GM12878 (cell line): ENCODE results near the gene DPP9. TPM values are rescaled to one million over a fixed set of nuclear protein-coding genes. Genes with fewer than 3 reads are reported as not detected.

Experiments used
- ATAC-seq: fragments of 200-7000 bp; cut with Tn5 transposase; 3 replicates; pipeline ENCODE4 v1.9.1; 2020; ENCODE audit warnings: mild to moderate bottlenecking, moderate library complexity
- BruUV-seq: library from RNA; stranded (reverse); fragments of 400-500 nt; replicated peaks from 2 replicates; lab custom pipeline; 2021; lab: Mats Ljungman, UMichigan
- CTCF ChIA-PET: fragments of 300-600 bp; sonication (Branson Sonifier 250); formaldehyde crosslinking; extraction: SDS; loops from one replicate; lab custom pipeline; 2021; ENCODE audit warnings: inconsistent platforms; lab: Yijun Ruan, JAX
- POLR2A ChIA-PET: fragments of 350-600 bp; formaldehyde crosslinking; extraction: SDS; loops from one replicate; lab custom pipeline; 2021; ENCODE audit warnings: inconsistent platforms; lab: Charles Lee
- RAD21 ChIA-PET: fragments of 300-600 bp; sonication (Branson Sonifier 250); formaldehyde crosslinking; loops from one replicate; lab custom pipeline; 2023; ENCODE audit warnings: antibody characterized with exemption; ENCODE audit not compliant: unreplicated experiment; lab: Charles Lee
- SMC1A ChIA-PET: fragments of 300-600 bp; sonication (Branson Sonifier 250); formaldehyde crosslinking; loops from one replicate; lab custom pipeline; 2023; ENCODE audit not compliant: unreplicated experiment, uncharacterized antibody; lab: Charles Lee
- DNase-seq: peaks from one replicate; pipeline ENCODE4 v3.0.0-alpha.2; 2011; ENCODE audit warnings: low read depth, low spot score
- FAIRE-seq: peaks from 3 replicates; lab custom pipeline; 2011; peaks lifted over from hg19 to GRCh38; lab: Jason Lieb, UNC
- H2AFZ ChIP-seq: 2 replicates; pipeline ENCODE4 v1.6.0; 2011; ENCODE audit warnings: low read depth, low read length, control low read depth; ENCODE audit not compliant: control insufficient read depth
- H3K27ac ChIP-seq: 2 replicates; pipeline ENCODE4 v1.5.1; 2011; ENCODE audit warnings: control low read depth; ENCODE audit not compliant: control insufficient read depth, insufficient read depth
- H3K27me3 ChIP-seq, 2 experiments: replicated peaks in 1 of 2; 2 replicates each; pipeline versions ENCODE4 v1.6.0 to v1.6.1; 2011; ENCODE audit warnings: low read length in 1 of 2; ENCODE audit not compliant: control insufficient read depth in 2 of 2, insufficient read depth in 2 of 2
- H3K36me3 ChIP-seq, 2 experiments: 2 replicates each; pipeline ENCODE4 v1.5.1; 2011; ENCODE audit warnings: low read length in 1 of 2; ENCODE audit not compliant: control insufficient read depth in 2 of 2, insufficient read depth in 2 of 2
- H3K4me1 ChIP-seq: 2 replicates; pipeline ENCODE4 v1.6.1; 2011; ENCODE audit warnings: mild to moderate bottlenecking, low read length, moderate library complexity, mixed read lengths; ENCODE audit not compliant: control insufficient read depth, insufficient read depth
- H3K4me2 ChIP-seq: 2 replicates; pipeline ENCODE4 v1.6.0; 2011; ENCODE audit warnings: control low read depth; ENCODE audit not compliant: control insufficient read depth, insufficient read depth
- H3K4me3 ChIP-seq: fragments of 200-600 bp; sonication (generic); 2 replicates; pipeline ENCODE4 v1.5.1; 2016
- H3K79me2 ChIP-seq: 2 replicates; pipeline ENCODE4 v1.6.0; 2011; ENCODE audit warnings: low read length; ENCODE audit not compliant: control insufficient read depth, insufficient read depth
- H3K9ac ChIP-seq: 2 replicates; pipeline ENCODE4 v1.8.0; 2011; ENCODE audit warnings: low read length, control low read depth, mixed read lengths; ENCODE audit not compliant: control insufficient read depth, insufficient read depth
- H3K9me3 ChIP-seq: replicated peaks from 3 replicates; pipeline ENCODE4 v1.5.1; 2011; ENCODE audit warnings: mild to moderate bottlenecking, low read length; ENCODE audit not compliant: control insufficient read depth, insufficient read depth
- H4K20me1 ChIP-seq: 2 replicates; pipeline ENCODE4 v1.6.0; 2011; ENCODE audit not compliant: control insufficient read depth, insufficient read depth
- BRCA1 ChIP-seq: IDR thresholded peaks from 2 replicates; pipeline ENCODE4 v1.6.1; 2011; ENCODE audit warnings: low read depth, low read length, improper control_type of control experiment
- EP300 ChIP-seq, 2 experiments: fragments of 150-350 bp in 1 of 2; IDR thresholded peaks; 2 replicates each; pipeline ENCODE4 v1.6.1; 2011 to 2012; ENCODE audit warnings: low read depth in 2 of 2, low read length in 2 of 2, borderline replicate concordance in 1 of 2, improper control_type of control experiment in 1 of 2, inconsistent platforms in 1 of 2; ENCODE audit not compliant: control insufficient read depth in 1 of 2
- MLLT1 ChIP-seq: fragments of 450-650 bp; IDR thresholded peaks from 2 replicates; pipeline ENCODE4 v1.6.1; 2016; ENCODE audit warnings: mild to moderate bottlenecking
- PAX8 ChIP-seq: fragments of 450-650 bp; IDR thresholded peaks from 2 replicates; pipeline ENCODE4 v1.6.1; 2017; ENCODE audit warnings: mild to moderate bottlenecking, moderate library complexity
- SKIL ChIP-seq: fragments of 450-650 bp; IDR thresholded peaks from 2 replicates; pipeline ENCODE4 v1.6.1; 2017; ENCODE audit warnings: mild to moderate bottlenecking, low read depth, inconsistent platforms; ENCODE audit not compliant: poor library complexity, severe bottlenecking
- SMARCA5 ChIP-seq: fragments of 450-650 bp; IDR thresholded peaks from 2 replicates; pipeline ENCODE4 v1.6.1; 2017; ENCODE audit warnings: mild to moderate bottlenecking
- USF1 ChIP-seq: IDR thresholded peaks from 2 replicates; pipeline ENCODE4 v1.6.1; 2011; ENCODE audit warnings: borderline replicate concordance, low read depth, mild to moderate bottlenecking, moderate library complexity, mixed read lengths, low read length; ENCODE audit not compliant: insufficient read depth; ENCODE audit errors: extremely low read length
- WGBS: methylation state at CpG from one replicate; pipeline ENCODE4 v1.1.6; 2016; ENCODE audit warnings: low lambda C conversion rate; ENCODE audit not compliant: insufficient replicate concordance, insufficient coverage; ENCODE audit errors: missing lambda C conversion rate; 5-methylcytosine and 5-hydroxymethylcytosine counted together
- in situ Hi-C: fragments of 300-500 bp; cut with MboI; formaldehyde crosslinking; loops from 9 replicates; pipeline ENCODE4 v1.14.3; 2018; ENCODE audit warnings: mixed read lengths
- intact Hi-C: fragments of 100-400 bp; cut with micrococcal nuclease; formaldehyde crosslinking; loops from one replicate; pipeline ENCODE4 v1.14.2; 2022; ENCODE audit not compliant: unreplicated experiment
- polyA plus RNA-seq, 11 experiments: library from polyadenylated mRNA; depleted of rRNA in 4 of 11; unstranded in 6 of 11; stranded (reverse) in 5 of 11; fragments of >200 nt; fragmentation: Nextera tagmentation in 4 of 11; fragmentation: Illumina TruSeq in 1 of 11; extraction: Ambion mirVana in 4 of 11; extraction: Trizol in 1 of 11; gene quantifications; 1 replicate in 1 of 11; 2 replicates in 10 of 11; pipeline versions ENCODE4 v1.2.1 to v1.2.3, GENCODE V29; 2011 to 2016; ENCODE audit warnings: inconsistent platforms in 2 of 11, missing spikeins in 2 of 11, low read depth in 1 of 11
- total RNA-seq, 4 experiments: library from RNA; depleted of rRNA in 3 of 4; stranded (reverse); fragments of >200 nt in 3 of 4; fragmentation: Illumina TruSeq in 1 of 4; extraction: Trizol in 1 of 4; gene quantifications; 2 replicates each; pipeline versions ENCODE4 v1.2.1 to v1.2.3, GENCODE V29; 2013 to 2021

The DPP9 gene
- total and polyA plus RNA-seq, 10 of the 15 experiments (the other 5 are each of a cell fraction or from before 2014, with no cell fraction given), result 0.64 to 58.6 (median 27.6) TPM

DNA sequence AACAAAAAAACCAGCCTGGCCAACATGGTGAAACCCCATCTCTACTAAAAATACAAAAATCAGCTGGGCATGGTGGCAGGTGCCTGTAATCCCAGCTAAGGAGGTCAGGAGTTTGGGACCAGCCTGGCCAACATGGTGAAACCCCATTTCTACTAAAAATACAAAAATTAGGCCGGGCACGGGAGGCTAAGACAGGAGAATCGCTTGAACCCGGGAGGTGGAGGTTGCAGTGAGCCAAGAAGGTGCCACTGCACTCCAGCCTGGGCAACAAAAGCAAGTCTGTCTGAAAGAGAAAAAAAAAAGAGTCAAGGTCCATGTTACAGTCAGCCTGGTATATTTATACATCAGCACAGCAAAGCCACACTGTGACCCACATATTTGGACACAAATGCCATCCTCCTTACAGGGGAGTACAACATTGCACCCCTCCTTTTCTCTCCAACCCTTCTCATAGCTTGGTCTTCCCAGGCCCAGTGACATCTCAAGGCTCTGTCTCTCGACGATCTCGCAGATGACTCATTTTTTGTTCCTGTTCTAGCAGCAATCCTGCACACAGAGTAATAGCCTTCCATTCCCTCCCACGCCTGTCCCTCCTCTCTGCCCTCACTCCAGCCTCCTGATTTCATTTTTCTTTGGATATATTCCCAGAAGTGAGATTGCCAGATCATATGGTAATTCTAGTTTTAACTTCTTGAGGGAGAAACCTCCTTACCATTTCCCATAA is 21.0 kb upstream of the DPP9 start:
- no TSS peak for BruUV-seq
- no peaks in the 10 kb centered on the region for H4K20me1 ChIP-seq
- H3K4me3 ChIP-seq, result no peak overlapping the region
- H2AFZ ChIP-seq, result no peak overlapping the region
- in situ Hi-C loops, result no loop called here
- H3K27ac ChIP-seq, result no peak overlapping the region
- no peaks in the 10 kb centered on the region for H3K9me3 ChIP-seq
- no peak for FAIRE-seq
- RAD21 ChIA-PET, result no interaction called here
- H3K27me3 ChIP-seq, result no peaks in the 10 kb centered on the region; a peak in 1 of 4 replicates
- H3K36me3 ChIP-seq, result no peaks in the 10 kb centered on the region
- H3K9ac ChIP-seq, result no peak overlapping the region
- TF ChIP-seq BRCA1 (no peak), PAX8 (no peak), USF1 (no peak), EP300 (IDR thresholded peaks at IDR 0.05; ENCODE audit: borderline replicate concordance in 1 of 2, control insufficient read depth in 1 of 2, low read depth in 2 of 2, low read length in 2 of 2) (no peak), SKIL (no peak), SMARCA5 (no peak), MLLT1 (peak; percentile 77)
- 21% methylated on average over 8 of the region's 8 CpGs for WGBS
- no peak overlapping the region for H3K4me2 ChIP-seq
- peak; percentile 43 for ATAC-seq
- H3K79me2 ChIP-seq, result no peaks in the 10 kb centered on the region
- intact Hi-C loops, result no loop called here
- CTCF ChIA-PET, result no interaction called here
- POLR2A ChIA-PET, result no interaction called here
- no peaks in the 10 kb centered on the region for H3K4me1 ChIP-seq
- DNase-seq, result no peak
- SMC1A ChIA-PET, result no interaction called here
